OCI-M1 (cell line): ENCODE measurements around the gene TOP2B.

Experiments used
- DNase-seq: peaks from one replicate; lab custom pipeline; 2025; lab: John Stamatoyannopoulos, UW

The TOP2B gene

GRCh38 chr3:25563601-25564000, 101.1 kb downstream of the TOP2B start:
- DNase-seq = no peak

GRCh38 chr3:25558796-25559195, 105.9 kb downstream of the TOP2B start:
- DNase-seq = no peak

- no peak for DNase-seq
These were observed 106.6 kb downstream of the TOP2B start for GRCh38 chr3:25558121-25558520.

- no peak for DNase-seq
These were observed 107.0 kb downstream of the TOP2B start for GRCh38 chr3:25557694-25558093.

- peak; percentile 10 for DNase-seq
These were observed 108.3 kb downstream of the TOP2B start for GRCh38 chr3:25556447-25556846.

GRCh38 chr3:25555695-25556437, 108.8 kb downstream of the TOP2B start:
- no peak for DNase-seq

GRCh38 chr3:25554376-25554775, 110.3 kb downstream of the TOP2B start:
- no peak for DNase-seq

- no peak for DNase-seq
These were observed 112.5 kb downstream of the TOP2B start for GRCh38 chr3:25552251-25552650.

- DNase-seq = no peak
These were observed 115.9 kb downstream of the TOP2B start for GRCh38 chr3:25548836-25549235.

GRCh38 chr3:25547943-25548674, 116.6 kb downstream of the TOP2B start:
- no peak for DNase-seq
